Parathyroid adenoma (tissue), 2 donors: ENCODE data around the gene SPATS2L.

Experiments
- H2AFZ ChIP-seq: fragments of 300-600 bp; sonication (generic); one replicate; pipeline ENCODE4 v1.7.0; 2017; ENCODE audit warnings: antibody characterized with exemption, mild to moderate bottlenecking
- H3K27ac ChIP-seq: fragments of 300-600 bp; sonication (generic); one replicate; pipeline ENCODE4 v1.7.0; 2017
- H3K27me3 ChIP-seq: fragments of 300-600 bp; sonication (generic); one replicate; pipeline ENCODE4 v1.7.0; 2017; ENCODE audit warnings: low read length; ENCODE audit not compliant: control insufficient read depth, insufficient read depth
- H3K36me3 ChIP-seq: fragments of 300-600 bp; sonication (generic); one replicate; pipeline ENCODE4 v1.7.0; 2017; ENCODE audit warnings: low read length; ENCODE audit not compliant: control insufficient read depth, insufficient read depth
- H3K4me1 ChIP-seq: fragments of 300-600 bp; sonication (generic); one replicate; pipeline ENCODE4 v1.7.0; 2017; ENCODE audit warnings: control low read depth
- H3K4me2 ChIP-seq: fragments of 300-600 bp; sonication (generic); one replicate; pipeline ENCODE4 v1.7.0; 2017; ENCODE audit warnings: low read length
- H3K4me3 ChIP-seq: fragments of 300-600 bp; sonication (generic); one replicate; pipeline ENCODE4 v1.7.0; 2017; ENCODE audit warnings: low read depth, low read length
- H3K79me2 ChIP-seq: fragments of 300-600 bp; sonication (generic); one replicate; pipeline ENCODE4 v1.7.0; 2017; ENCODE audit warnings: control low read depth
- H3K9ac ChIP-seq: fragments of 300-600 bp; sonication (generic); one replicate; pipeline ENCODE4 v1.7.0; 2017; ENCODE audit warnings: mild to moderate bottlenecking
- H3K9me3 ChIP-seq: fragments of 300-600 bp; sonication (generic); one replicate; pipeline ENCODE4 v1.7.0; 2017; ENCODE audit warnings: low read length; ENCODE audit not compliant: control insufficient read depth
- CTCF ChIP-seq: fragments of 300-600 bp; sonication (generic); IDR thresholded peaks from one replicate; pipeline ENCODE4 v1.7.0; 2017; ENCODE audit warnings: antibody characterized with exemption, mild to moderate bottlenecking
- donor health status: primary hyperparathyroidism.

Gene SPATS2L

GRCh38 chr2:200471928-200472645 is 165.6 kb downstream of the SPATS2L start:
- no peaks in the 10 kb centered on the region for H3K79me2 ChIP-seq
- H3K36me3 ChIP-seq: no peaks in the 10 kb centered on the region
- H3K9ac ChIP-seq: no peak overlapping the region
- no peak overlapping the region for H3K4me3 ChIP-seq
- no peaks in the 10 kb centered on the region for H3K4me1 ChIP-seq
- H3K27ac ChIP-seq: no peak overlapping the region
- no peak overlapping the region for H3K4me2 ChIP-seq
- no peak overlapping the region for H2AFZ ChIP-seq
- H3K9me3 ChIP-seq: no peaks in the 10 kb centered on the region
- no peaks in the 10 kb centered on the region for H3K27me3 ChIP-seq
- TF ChIP-seq CTCF: no peak

- Histone ChIP-seq H3K4me3 (no peak overlapping the region), H3K36me3 (no peaks in the 10 kb centered on the region), H2AFZ (no peak overlapping the region), H3K27ac (no peak overlapping the region), H3K9me3 (no peaks in the 10 kb centered on the region), H3K9ac (no peak overlapping the region), H3K4me1 (no peaks in the 10 kb centered on the region), H3K27me3 (no peaks in the 10 kb centered on the region), H3K79me2 (no peaks in the 10 kb centered on the region), H3K4me2 (no peak overlapping the region)
- no peak for TF ChIP-seq CTCF
Observed at GRCh38 chr2:200472853-200473464, 166.5 kb downstream of the SPATS2L start.

GRCh38 chr2:200475795-200476194 is 169.3 kb downstream of the SPATS2L start:
- Histone ChIP-seq H2AFZ (no peak overlapping the region), H3K4me2 (no peak overlapping the region), H3K79me2 (no peaks in the 10 kb centered on the region), H3K4me3 (no peak overlapping the region), H3K4me1 (no peaks in the 10 kb centered on the region), H3K36me3 (no peaks in the 10 kb centered on the region), H3K27ac (no peak overlapping the region), H3K27me3 (no peaks in the 10 kb centered on the region), H3K9ac (no peak overlapping the region), H3K9me3 (no peaks in the 10 kb centered on the region)
- no peak for TF ChIP-seq CTCF

GRCh38 chr2:200476836-200477235 is 170.3 kb downstream of the SPATS2L start:
- Histone ChIP-seq H3K27ac (no peak overlapping the region), H3K4me2 (no peak overlapping the region), H3K9me3 (no peaks in the 10 kb centered on the region), H3K9ac (no peak overlapping the region), H3K36me3 (no peaks in the 10 kb centered on the region), H3K4me3 (no peak overlapping the region), H3K79me2 (no peaks in the 10 kb centered on the region), H2AFZ (no peak overlapping the region), H3K4me1 (no peaks in the 10 kb centered on the region), H3K27me3 (no peaks in the 10 kb centered on the region)
- TF ChIP-seq CTCF: no peak
